HG03342 (cell line): Measurements from ENCODE around the gene TMEM14B.
A peak's percentile ranks its signal among the peaks of the same experiment; 100 is the strongest.
"Not testable (repeated sequence)": the region's sequence is repeated elsewhere in the genome, so short reads cannot be mapped to it uniquely, and the experiment has no call there.

ENCODE experiments used
- ATAC-seq: cut with Tn5 transposase; IDR thresholded peaks from one replicate; pipeline ENCODE4 v1.9.1; 2021; ENCODE audit warnings: mild to moderate bottlenecking, moderate library complexity; ENCODE audit not compliant: unreplicated experiment

The TMEM14B gene

GRCh38 chr6:10745116-10745515, 2.5 kb upstream of the TMEM14B start:
- no peak for ATAC-seq

DNA sequence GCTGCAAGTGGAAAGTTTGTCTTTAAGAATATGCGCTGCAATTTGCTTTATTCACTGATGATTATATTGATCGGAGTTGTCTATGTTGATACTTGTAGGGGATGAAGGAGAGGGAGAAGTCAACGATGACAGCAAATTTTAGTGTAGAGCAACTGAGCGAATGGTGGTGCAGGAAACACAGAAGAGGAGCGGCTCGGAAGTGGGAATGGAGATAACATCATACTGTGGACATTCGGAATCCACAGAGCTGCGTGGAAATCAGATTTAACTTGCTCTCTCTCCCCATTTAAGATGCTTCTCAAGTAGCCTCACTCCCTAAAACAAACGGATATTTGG, 722 bp upstream of the TMEM14B start:
- ATAC-seq: no peak

DNA sequence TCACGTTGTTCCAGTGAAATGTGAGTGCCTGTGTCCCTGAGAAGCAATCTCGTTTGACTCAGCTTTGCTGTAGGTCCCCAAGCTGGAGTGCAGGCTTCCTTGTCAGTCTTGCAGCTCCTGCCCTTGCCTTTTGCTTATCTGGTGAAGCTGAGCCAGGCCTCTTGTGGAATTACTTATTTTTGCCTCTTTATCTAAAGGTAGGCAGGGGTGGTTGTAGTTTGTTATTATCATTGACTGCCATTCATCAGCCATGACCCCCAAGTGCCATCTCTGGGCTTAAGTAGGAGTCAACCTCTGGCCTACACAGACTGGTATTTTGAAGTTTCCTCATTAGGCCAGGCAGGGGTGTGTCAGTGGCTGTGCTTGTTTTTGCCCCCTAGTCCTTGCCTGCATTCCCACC, 2.1 kb downstream of the TMEM14B start:
- ATAC-seq: no peak

- not testable (repeated sequence) for ATAC-seq
These were observed 3.0 kb downstream of the TMEM14B start for GRCh38 chr6:10750568-10750967.

- ATAC-seq: not testable (repeated sequence)
These were observed 4.2 kb downstream of the TMEM14B start for GRCh38 chr6:10751757-10752156.

DNA sequence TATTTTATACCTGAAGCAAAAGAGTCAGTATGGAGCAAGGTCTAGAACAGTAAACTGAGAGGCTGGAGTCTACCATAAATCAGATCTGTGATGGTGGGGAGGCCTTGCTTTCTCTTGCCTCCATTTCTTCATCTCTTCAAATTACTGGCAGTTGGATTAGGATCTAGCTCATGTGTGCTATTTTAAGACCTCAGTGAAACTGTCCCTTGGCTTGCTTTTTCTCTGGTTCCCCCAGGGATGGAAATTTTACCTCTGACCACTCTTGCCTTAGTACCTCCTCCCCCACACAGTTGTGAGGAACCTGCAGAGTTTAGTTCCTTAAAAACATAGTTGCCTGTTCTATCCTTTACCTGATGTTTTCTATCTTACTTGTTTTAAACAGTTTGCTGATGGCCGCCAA, 8.5 kb downstream of the TMEM14B start:
- ATAC-seq: no peak

DNA sequence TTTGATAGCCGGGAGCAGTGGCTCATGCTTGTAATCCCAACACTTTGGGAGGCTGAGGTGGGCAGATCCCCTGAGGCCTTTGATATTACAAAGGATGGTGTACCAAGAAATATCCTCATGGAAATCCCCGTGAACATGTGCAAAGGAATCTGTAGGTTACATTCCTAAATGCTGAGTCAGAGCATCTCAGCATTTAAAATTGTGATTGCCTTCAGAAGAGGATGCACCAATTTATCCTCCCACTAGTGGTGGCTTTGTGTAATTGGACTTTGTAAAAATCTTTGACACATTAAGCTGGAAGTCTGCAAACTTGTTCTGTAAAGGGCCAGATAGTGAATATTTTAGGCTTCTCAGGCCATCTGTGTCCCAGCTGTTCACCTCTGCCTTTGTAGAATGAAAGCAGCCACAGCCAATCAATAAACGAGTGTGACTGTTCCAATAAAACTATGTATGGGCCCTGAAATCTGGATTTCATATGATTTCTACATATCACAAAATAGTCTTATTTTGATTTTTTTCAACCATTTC, 11.8 kb downstream of the TMEM14B start:
- ATAC-seq: peak; percentile 81

DNA sequence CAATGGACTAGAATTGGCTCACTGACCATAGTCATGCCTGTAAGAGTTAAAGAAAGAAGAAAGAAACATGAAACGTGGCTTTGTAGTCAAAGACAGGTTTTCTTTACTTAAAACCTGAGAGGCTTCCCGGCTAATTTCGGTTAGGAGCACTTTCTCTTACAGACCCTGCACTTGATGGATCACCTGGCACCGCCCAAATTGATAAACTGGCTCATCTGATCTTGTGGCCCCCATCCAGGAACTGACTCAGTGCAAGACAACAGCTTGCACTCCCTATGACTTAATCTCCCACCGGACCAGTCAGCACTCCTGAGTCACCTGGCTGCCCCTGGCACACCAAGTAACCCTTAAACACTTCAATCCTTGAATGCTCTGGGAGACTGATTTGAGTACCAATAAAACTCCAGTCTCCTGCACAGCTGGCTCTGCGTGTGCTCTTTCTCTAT, 12.3 kb downstream of the TMEM14B start:
- no peak for ATAC-seq

GRCh38 chr6:10763006-10763405, 15.4 kb downstream of the TMEM14B start:
- ATAC-seq: no peak

DNA sequence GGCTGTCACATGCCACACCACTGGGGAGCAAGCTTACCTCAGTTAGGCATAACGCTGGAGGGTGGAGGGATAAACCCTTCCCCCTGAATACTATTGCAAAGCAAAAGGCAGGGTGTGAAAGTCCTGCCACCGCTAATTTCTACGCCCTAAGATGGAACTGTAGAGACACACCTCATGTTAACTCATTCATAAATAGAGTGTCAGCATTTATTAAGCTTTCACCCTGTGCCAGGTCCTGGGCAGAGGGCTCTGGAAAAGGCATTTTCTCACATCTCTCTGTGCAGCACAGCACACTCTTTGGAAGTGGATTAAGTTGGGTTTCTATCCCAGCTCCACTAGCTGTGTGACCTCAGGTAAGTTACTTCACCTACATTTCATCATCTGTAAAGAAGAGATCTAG, 21.8 kb downstream of the TMEM14B start:
- no peak for ATAC-seq

GRCh38 chr6:10771371-10771894, 23.8 kb downstream of the TMEM14B start:
- no peak for ATAC-seq

DNA sequence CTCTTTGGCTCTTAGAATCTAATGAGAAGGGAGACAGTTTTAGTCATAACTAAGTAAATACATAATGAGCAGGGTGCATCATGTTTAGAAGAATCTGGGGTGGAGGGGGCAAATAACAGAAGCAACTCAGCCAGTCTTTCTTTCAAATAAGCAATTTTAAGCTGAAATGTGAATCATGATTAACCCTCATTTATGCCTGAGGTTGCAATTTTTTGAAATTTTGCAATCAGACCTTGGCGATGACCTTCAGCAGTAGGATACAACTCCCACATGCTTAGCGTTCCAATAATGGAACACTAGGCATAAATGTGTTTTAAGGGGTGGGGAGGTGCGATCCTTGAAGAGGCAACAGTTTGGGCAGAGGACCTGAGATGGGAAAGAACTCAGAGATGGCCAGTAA, 30.6 kb downstream of the TMEM14B start:
- ATAC-seq: no peak

DNA sequence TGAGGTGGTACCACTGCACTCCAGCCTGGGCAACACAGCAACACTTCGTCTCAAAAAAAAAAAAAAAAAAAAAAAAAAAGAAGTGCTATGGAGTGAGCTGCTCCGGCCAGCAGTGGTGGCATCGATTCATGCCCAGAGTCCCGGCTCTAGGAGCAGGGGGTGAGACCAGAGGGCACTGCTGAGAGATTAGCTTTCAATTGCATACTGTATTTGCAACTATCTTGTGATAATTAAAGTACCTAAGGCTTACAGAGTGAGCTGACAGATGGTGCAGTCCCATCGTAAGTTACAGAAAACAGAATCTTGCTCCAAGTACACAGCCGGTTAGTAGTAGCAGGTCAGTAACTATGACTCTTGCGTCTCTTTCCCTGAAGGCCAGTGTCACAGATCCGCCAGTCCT, 31.5 kb downstream of the TMEM14B start:
- ATAC-seq: no peak

DNA sequence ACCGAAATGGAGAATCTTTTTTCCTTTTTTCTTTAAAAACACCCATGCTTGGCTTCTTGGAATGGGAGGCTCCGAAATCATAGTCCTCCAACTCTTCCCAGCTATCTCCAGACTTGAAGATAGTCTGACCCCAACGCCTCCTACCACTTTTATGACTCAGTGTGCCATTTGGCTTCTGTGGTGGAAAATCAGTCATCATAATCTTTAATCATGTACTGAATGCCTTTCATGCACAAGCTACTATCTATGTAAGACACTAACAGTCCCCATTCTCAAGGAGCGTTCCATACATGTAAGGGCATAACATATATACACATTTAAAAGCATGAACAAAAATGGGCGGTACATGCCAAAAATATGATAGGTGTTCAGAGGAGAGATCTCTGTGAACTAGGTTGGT, 44.1 kb downstream of the TMEM14B start:
- ATAC-seq: no peak

DNA sequence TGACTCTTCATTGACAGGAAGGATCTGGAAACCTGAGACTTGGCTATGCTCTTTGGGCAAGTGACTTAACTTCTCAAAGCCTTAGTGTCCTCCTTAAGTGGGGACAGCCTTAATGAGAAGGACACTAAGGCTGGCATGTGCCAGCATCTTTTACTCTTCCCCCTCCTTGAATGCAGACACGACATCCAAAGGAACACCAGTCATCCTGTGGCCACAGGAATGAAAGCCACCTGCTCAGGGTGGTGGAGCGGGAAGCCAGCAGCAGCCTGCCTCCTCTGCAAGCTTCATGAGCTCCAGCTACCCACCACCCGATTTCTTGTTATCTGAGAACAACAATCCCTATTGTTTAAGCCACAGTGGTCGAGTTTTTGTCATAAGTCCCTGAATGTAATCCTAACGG, 44.5 kb downstream of the TMEM14B start:
- ATAC-seq: no peak

GRCh38 chr6:10793035-10793434, 45.4 kb downstream of the TMEM14B start:
- no peak for ATAC-seq

DNA sequence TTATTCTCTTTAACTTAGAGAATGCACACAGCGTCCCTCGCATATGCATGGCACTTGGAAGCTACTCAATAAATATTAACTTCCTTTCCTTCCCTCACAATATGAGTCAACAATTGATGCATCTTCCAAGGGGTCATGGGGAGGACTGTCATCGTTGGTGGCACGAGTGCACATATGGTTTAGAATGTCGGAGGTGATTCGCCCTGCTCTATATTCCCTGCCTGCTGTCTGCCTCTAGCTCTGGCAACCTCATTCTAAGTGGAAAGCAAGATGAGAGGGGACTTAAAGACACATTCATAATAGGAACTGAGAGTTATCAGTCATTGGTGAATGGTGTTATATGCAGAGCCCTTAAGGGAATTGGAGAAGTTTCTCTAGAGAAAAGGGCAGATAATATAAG, 46.1 kb downstream of the TMEM14B start:
- ATAC-seq: no peak

DNA sequence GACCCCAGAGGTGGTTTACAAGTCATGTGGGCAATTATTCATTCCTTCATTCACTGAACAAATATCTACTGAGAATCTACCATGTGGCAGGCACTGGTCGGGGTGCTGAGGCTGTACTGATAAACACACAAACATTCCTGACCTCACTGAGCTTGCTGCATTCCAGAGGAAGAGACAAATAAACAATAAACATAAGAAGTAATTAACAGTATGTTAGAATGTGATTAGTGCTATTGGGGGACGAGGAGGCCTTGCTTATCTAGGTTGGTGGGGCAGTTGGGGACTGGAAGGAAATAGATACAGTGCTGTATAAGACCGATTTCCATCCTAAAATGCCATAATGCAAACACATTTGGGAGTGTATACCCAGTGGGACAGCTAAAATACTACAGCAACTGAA, 46.6 kb downstream of the TMEM14B start:
- ATAC-seq: no peak

GRCh38 chr6:10800810-10801209, 53.2 kb downstream of the TMEM14B start:
- no peak for ATAC-seq

- ATAC-seq: peak; percentile 94
These were observed 53.7 kb downstream of the TMEM14B start for GRCh38 chr6:10801224-10801848.
